ENCODE measurements around the gene LIN37. TPM values are rescaled to one million over a fixed set of nuclear protein-coding genes. Genes with fewer than 3 reads are reported as not detected.

The LIN37 gene
- total and polyA plus RNA-seq, 9 of the 15 experiments (the other 6 are each of a cell fraction or from before 2014, with no cell fraction given): 1.2 to 12.5 (median 8.6) TPM

- TF ChIP-seq, protein P1, sequence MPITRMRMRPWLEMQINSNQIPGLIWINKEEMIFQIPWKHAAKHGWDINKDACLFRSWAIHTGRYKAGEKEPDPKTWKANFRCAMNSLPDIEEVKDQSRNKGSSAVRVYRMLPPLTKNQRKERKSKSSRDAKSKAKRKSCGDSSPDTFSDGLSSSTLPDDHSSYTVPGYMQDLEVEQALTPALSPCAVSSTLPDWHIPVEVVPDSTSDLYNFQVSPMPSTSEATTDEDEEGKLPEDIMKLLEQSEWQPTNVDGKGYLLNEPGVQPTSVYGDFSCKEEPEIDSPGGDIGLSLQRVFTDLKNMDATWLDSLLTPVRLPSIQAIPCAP (CRISPR knock-in tag; IDR thresholded peaks at IDR 0.05; ENCODE audit: borderline replicate concordance): no peak
- TF ChIP-seq ZNF263 (CRISPR knock-in tag; IDR thresholded peaks at IDR 0.05; ENCODE audit: borderline replicate concordance) (peak; percentile 56; the same call in 1 of the 2 replicates), NEUROD1 (IDR thresholded peaks at IDR 0.05; ENCODE audit: borderline replicate concordance, low read depth, low read length, partially characterized antibody) (no peak), ZNF232 (CRISPR knock-in tag; IDR thresholded peaks at IDR 0.05) (peak; percentile 56; the same call in 1 of the 2 replicates), KDM1A (IDR thresholded peaks at IDR 0.05) (peak; percentile 95 to 96), DNMT1 (IDR thresholded peaks at IDR 0.05) (no peak), HCFC1 (IDR thresholded peaks at IDR 0.05; ENCODE audit: low read depth, low read length) (no peak), ATF2 (CRISPR knock-in tag; IDR thresholded peaks at IDR 0.05) (no peak), LCOR (CRISPR knock-in tag; IDR thresholded peaks at IDR 0.05) (peak; percentile 90), SIN3A (IDR thresholded peaks at IDR 0.05; ENCODE audit: borderline replicate concordance in 2 of 2, control insufficient read depth in 1 of 2, low read depth in 2 of 2, low read length in 2 of 2) (no peak; a peak in 1 of 4 replicates), CUX1 (CRISPR knock-in tag; IDR thresholded peaks at IDR 0.05) (no peak), ZKSCAN8 (CRISPR knock-in tag; IDR thresholded peaks at IDR 0.05) (no peak), TCFL5 (CRISPR knock-in tag; conservative IDR thresholded peaks at IDR 0.05) (no peak), ZNF311 (CRISPR knock-in tag; IDR thresholded peaks at IDR 0.05) (no peak), ZNF561 (CRISPR knock-in tag; conservative IDR thresholded peaks at IDR 0.05) (no peak), TAF9B (IDR thresholded peaks at IDR 0.05; ENCODE audit: partially characterized antibody) (no peak), ZBTB33 (CRISPR knock-in tag; IDR thresholded peaks at IDR 0.05) (peak; percentile 60; the same call in 1 of the 2 replicates), MEIS2 (IDR thresholded peaks at IDR 0.05; ENCODE audit: partially characterized antibody) (no peak), SAFB2 (IDR thresholded peaks at IDR 0.05; ENCODE audit: borderline replicate concordance, low read depth, low read length, severe bottlenecking) (no peak), MEF2D (tag; conservative IDR thresholded peaks at IDR 0.05; ENCODE audit: low read depth) (no peak)
Observed at GRCh38 chr19:35704218-35704617, 44.2 kb upstream of the LIN37 start, which contains the start of gene ZBTB32 (continued).

All from K562 (cell line).